PC-9 (cell line): ENCODE data around the gene PTCD2. TPM values are rescaled to one million over a fixed set of nuclear protein-coding genes. Genes with fewer than 3 reads are reported as not detected.

ENCODE experiments used
- BruUV-seq: library from RNA; stranded (reverse); fragments of 400-500 nt; replicated peaks from 2 replicates; lab custom pipeline; 2021; lab: Mats Ljungman, UMichigan
- CTCF ChIA-PET: fragments of 300-600 bp; sonication (Branson Sonifier 250); formaldehyde crosslinking; loops from one replicate; lab custom pipeline; 2022; ENCODE audit warnings: antibody characterized with exemption; lab: Charles Lee
- POLR2A ChIA-PET: fragments of 300-600 bp; sonication (Branson Sonifier 250); formaldehyde crosslinking; loops from one replicate; lab custom pipeline; 2022; ENCODE audit warnings: antibody characterized with exemption; ENCODE audit not compliant: unreplicated experiment; lab: Charles Lee
- DNase-seq, 2 experiments: peaks; one replicate each; pipeline versions ENCODE4 v3.0.0 to v3.0.0-alpha.2; 2015 to 2022; ENCODE audit warnings: mixed read lengths in 1 of 2
- H2AFZ ChIP-seq: fragments of 200-600 bp; sonication (generic); 2 replicates; pipeline ENCODE4 v1.8.1; 2017; ENCODE audit warnings: antibody characterized with exemption
- H3F3A ChIP-seq: fragments of 200-600 bp; sonication (generic); 2 replicates; pipeline ENCODE4 v1.8.1; 2017; ENCODE audit warnings: antibody characterized with exemption, mild to moderate bottlenecking, low read depth; ENCODE audit not compliant: insufficient read depth
- H3K27ac ChIP-seq: fragments of 200-600 bp; sonication (generic); 2 replicates; pipeline ENCODE4 v1.6.1; 2016; ENCODE audit warnings: mixed run types
- H3K27me3 ChIP-seq: fragments of 200-600 bp; sonication (generic); 2 replicates; pipeline ENCODE4 v1.6.1; 2016; ENCODE audit warnings: low read depth, mixed run types; ENCODE audit not compliant: insufficient read depth
- H3K36me3 ChIP-seq: fragments of 200-600 bp; sonication (generic); 2 replicates; pipeline ENCODE4 v1.6.1; 2016; ENCODE audit warnings: low read depth, mixed run types
- H3K4me1 ChIP-seq: fragments of 200-600 bp; sonication (generic); replicated peaks from 2 replicates; pipeline ENCODE4 v1.6.1; 2016; ENCODE audit warnings: mixed run types; ENCODE audit not compliant: insufficient read depth
- H3K4me2 ChIP-seq: fragments of 200-600 bp; sonication (generic); 2 replicates; pipeline ENCODE4 v1.6.1; 2017; ENCODE audit warnings: mixed run types
- H3K4me3 ChIP-seq: fragments of 200-600 bp; sonication (generic); 2 replicates; pipeline ENCODE4 v1.6.1; 2016; ENCODE audit warnings: mixed run types
- H3K79me2 ChIP-seq: fragments of 200-600 bp; sonication (generic); 2 replicates; pipeline ENCODE4 v1.6.1; 2017; ENCODE audit warnings: low read depth, mixed run types
- H3K9me2 ChIP-seq: fragments of 200-600 bp; sonication (generic); 2 replicates; pipeline ENCODE4 v1.8.1; 2017; ENCODE audit warnings: mild to moderate bottlenecking; ENCODE audit not compliant: insufficient read depth
- H3K9me3 ChIP-seq: fragments of 200-600 bp; sonication (generic); 2 replicates; pipeline ENCODE4 v1.8.1; 2016; ENCODE audit warnings: low read depth; ENCODE audit not compliant: insufficient read depth
- H4K20me1 ChIP-seq: fragments of 200-600 bp; sonication (generic); 2 replicates; pipeline ENCODE4 v1.8.1; 2017; ENCODE audit not compliant: insufficient read depth
- EZH2 ChIP-seq: fragments of 200-600 bp; sonication (generic); IDR thresholded peaks from 2 replicates; pipeline ENCODE4 v1.8.0; 2017; ENCODE audit warnings: antibody characterized with exemption, low read depth
- intact Hi-C: fragments of 100-400 bp; cut with micrococcal nuclease; formaldehyde crosslinking; loops from one replicate; pipeline ENCODE4 v1.10.0; 2022; ENCODE audit not compliant: unreplicated experiment
- total RNA-seq: library from RNA; stranded (reverse); gene quantifications from 2 replicates; pipeline ENCODE4 v1.2.3, GENCODE V29; 2021
- TF ChIP-seq, protein P1 (sequence below): fragments of 200-600 bp; sonication (generic); conservative IDR thresholded peaks from 2 replicates; pipeline ENCODE4 v1.6.1; 2017; ENCODE audit warnings: mixed run types, antibody characterized with exemption, mild to moderate bottlenecking, moderate library complexity

PTCD2 gene
- total RNA-seq, 1 experiment from 2014 or later = 15.5 TPM

DNA sequence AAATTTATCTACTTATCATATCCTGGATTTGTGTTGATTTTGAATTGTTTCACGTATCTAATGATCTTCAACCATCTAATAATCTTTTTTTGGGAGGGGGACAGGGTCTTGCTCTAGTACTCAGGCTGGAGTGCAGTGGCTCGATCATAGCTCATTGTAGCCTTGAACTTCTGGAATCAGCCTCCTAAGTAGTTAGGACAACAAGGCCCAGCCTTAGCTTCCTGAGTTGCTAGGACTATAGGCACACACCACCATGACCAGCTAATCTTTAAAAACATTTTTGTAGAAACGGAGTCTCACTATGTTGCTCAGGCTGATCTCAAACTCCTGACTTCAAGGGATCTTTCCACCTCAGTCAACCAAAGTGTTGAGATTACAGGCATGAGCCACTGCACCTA, 34.8 kb upstream of the PTCD2 start:
- H3K36me3 ChIP-seq = peaks cover 5% of the 10 kb centered on the region; the same call in 1 of the 2 replicates
- no peaks in the 10 kb centered on the region for H4K20me1 ChIP-seq
- H3K9me3 ChIP-seq = no peaks in the 10 kb centered on the region
- H2AFZ ChIP-seq = no peak overlapping the region
- no peak for TF ChIP-seq EZH2
- TF ChIP-seq, protein P1, sequence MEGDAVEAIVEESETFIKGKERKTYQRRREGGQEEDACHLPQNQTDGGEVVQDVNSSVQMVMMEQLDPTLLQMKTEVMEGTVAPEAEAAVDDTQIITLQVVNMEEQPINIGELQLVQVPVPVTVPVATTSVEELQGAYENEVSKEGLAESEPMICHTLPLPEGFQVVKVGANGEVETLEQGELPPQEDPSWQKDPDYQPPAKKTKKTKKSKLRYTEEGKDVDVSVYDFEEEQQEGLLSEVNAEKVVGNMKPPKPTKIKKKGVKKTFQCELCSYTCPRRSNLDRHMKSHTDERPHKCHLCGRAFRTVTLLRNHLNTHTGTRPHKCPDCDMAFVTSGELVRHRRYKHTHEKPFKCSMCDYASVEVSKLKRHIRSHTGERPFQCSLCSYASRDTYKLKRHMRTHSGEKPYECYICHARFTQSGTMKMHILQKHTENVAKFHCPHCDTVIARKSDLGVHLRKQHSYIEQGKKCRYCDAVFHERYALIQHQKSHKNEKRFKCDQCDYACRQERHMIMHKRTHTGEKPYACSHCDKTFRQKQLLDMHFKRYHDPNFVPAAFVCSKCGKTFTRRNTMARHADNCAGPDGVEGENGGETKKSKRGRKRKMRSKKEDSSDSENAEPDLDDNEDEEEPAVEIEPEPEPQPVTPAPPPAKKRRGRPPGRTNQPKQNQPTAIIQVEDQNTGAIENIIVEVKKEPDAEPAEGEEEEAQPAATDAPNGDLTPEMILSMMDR = no peak
- no peak overlapping the region for H3K4me3 ChIP-seq
- no peak for DNase-seq
- no TSS peak for BruUV-seq
- intact Hi-C loops = no loop called here
- no peaks in the 10 kb centered on the region for H3K27me3 ChIP-seq
- ChIA-PET POLR2A (interaction anchor here (0.7 kb wide), 1 partner anchor 264 kb away, joined by 4 read pairs; no protein-coding TSS in a partner anchor), CTCF (no interaction called here)
- H3K27ac ChIP-seq = no peak overlapping the region
- no peaks in the 10 kb centered on the region for H3F3A ChIP-seq
- H3K4me2 ChIP-seq = no peak overlapping the region
- peaks cover 19% of the 10 kb centered on the region for H3K4me1 ChIP-seq
- H3K79me2 ChIP-seq = no peaks in the 10 kb centered on the region
- no peaks in the 10 kb centered on the region for H3K9me2 ChIP-seq

DNA sequence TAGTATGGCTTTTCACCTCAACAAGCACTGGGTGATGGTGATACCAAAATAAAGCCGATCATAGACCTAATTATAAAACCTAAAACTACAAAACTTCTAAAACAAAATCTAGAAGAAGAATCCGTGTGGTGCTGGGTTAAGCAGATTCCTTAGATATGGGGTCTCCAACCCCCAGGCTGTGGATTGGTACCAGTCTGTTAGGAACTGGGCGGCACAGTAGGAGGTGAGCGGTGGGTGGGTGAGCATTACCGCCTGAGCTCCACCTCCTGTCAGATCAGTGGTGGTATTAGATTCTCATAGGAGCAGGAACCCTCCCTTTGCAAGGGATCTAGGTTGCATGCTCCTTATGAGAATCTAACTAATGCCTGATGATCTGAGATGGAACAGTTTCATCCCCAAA, 33.4 kb upstream of the PTCD2 start:
- no peak overlapping the region for H3K27ac ChIP-seq
- intact Hi-C loops = no loop called here
- DNase-seq = no peak
- no peaks in the 10 kb centered on the region for H3K9me3 ChIP-seq
- no peaks in the 10 kb centered on the region for H3K79me2 ChIP-seq
- ChIA-PET CTCF (no interaction called here), POLR2A (no interaction called here)
- H3K36me3 ChIP-seq = peaks cover 1% of the 10 kb centered on the region; the same call in 1 of the 2 replicates
- no TSS peak for BruUV-seq
- TF ChIP-seq, protein P1 = no peak
- no peak for TF ChIP-seq EZH2
- no peak overlapping the region for H3K4me2 ChIP-seq
- H3K4me3 ChIP-seq = no peak overlapping the region
- H3F3A ChIP-seq = no peaks in the 10 kb centered on the region
- no peak overlapping the region for H2AFZ ChIP-seq
- no peaks in the 10 kb centered on the region for H3K9me2 ChIP-seq
- no peaks in the 10 kb centered on the region for H3K27me3 ChIP-seq
- H4K20me1 ChIP-seq = no peaks in the 10 kb centered on the region
- peaks cover 15% of the 10 kb centered on the region for H3K4me1 ChIP-seq

DNA sequence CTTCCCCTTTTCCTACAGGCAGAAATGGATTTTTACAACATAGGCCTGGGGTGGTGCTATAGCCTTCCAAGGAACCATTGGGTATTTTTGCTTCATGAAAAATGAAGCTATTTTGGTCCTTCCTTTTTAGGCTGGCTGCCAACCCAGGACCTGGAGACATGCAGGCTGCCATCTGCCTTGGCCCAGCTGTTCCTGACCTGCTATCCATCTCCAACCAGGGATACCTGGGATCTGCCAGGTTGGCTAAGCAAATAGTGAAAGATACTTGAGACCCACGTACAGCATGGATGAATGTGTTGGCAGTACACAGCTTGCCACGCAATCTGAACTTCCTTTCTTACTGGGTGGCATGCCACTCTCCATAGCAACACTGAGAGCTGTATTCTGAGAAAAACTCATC, 31.2 kb upstream of the PTCD2 start:
- Histone ChIP-seq H3K4me2 (no peak overlapping the region), H3K79me2 (no peaks in the 10 kb centered on the region), H4K20me1 (no peaks in the 10 kb centered on the region), H3K9me2 (no peaks in the 10 kb centered on the region), H3K27me3 (no peaks in the 10 kb centered on the region), H3K4me3 (no peak overlapping the region), H3K9me3 (no peaks in the 10 kb centered on the region), H3F3A (no peaks in the 10 kb centered on the region), H3K4me1 (no peaks in the 10 kb centered on the region), H3K27ac (no peak overlapping the region), H2AFZ (no peak overlapping the region), H3K36me3 (0 out of 2 replicates have a peak, but pooled peaks cover 9% of the 10 kb centered on the region)
- ChIA-PET CTCF (no interaction called here), POLR2A (interaction anchor here (0.5 to 0.6 kb wide), 2 partner anchors 315 to 385 kb away, joined by 3 to 13 read pairs; no protein-coding TSS in a partner anchor)
- DNase-seq = no peak
- intact Hi-C loops = no loop called here
- BruUV-seq = no TSS peak
- TF ChIP-seq, protein P1 = no peak
- TF ChIP-seq EZH2 = no peak
